ENCODE measurements around the gene JAKMIP2.

GRCh38 chr5:147674411-147674810 lies 108.1 kb downstream of the JAKMIP2 start:
- TF ChIP-seq CTCF (conservative IDR thresholded peaks at IDR 0.05; ENCODE audit: low read depth, low read length) (no peak), EZH2 (IDR thresholded peaks at IDR 0.05; ENCODE audit: borderline replicate concordance, low read depth, low read length, poor library complexity, severe bottlenecking) (no peak)

Data from A673 (cell line).